ENCODE data around the gene ASF1B.

Gene ASF1B

GRCh38 chr19:14085309-14085995 is 50.9 kb downstream of the ASF1B start, which contains the start of gene C19orf67:
C19orf67 (minus strand) TSS chr19:14085783; CDS start chr19:14085627, 156 bp downstream.
- DNase-seq (ENCODE audit: low read depth), result no peak

GRCh38 chr19:14082675-14082960 is 53.8 kb downstream of the ASF1B start:
- no peak for DNase-seq (ENCODE audit: low read depth)

- no peak for DNase-seq (ENCODE audit: low read depth)
These were observed 54.4 kb downstream of the ASF1B start for GRCh38 chr19:14081797-14082674.

- DNase-seq (ENCODE audit: low read depth), result peak; percentile 99
These were observed 55.2 kb downstream of the ASF1B start for GRCh38 chr19:14080887-14081796.

- DNase-seq (ENCODE audit: low read depth), result no peak
These were observed 58.0 kb downstream of the ASF1B start for GRCh38 chr19:14078411-14078810.

- no peak for DNase-seq (ENCODE audit: low read depth)
These were observed 62.2 kb downstream of the ASF1B start for GRCh38 chr19:14073925-14074838.

GRCh38 chr19:14073261-14073924 is 63.0 kb downstream of the ASF1B start:
- DNase-seq (ENCODE audit: low read depth), result peak; percentile 76

GRCh38 chr19:14072535-14073260 is 63.7 kb downstream of the ASF1B start, which contains the start of gene MISP3:
MISP3 (plus strand) TSS chr19:14072786; CDS start chr19:14073310, 524 bp downstream.
- no peak for DNase-seq (ENCODE audit: low read depth)

GRCh38 chr19:14070268-14071050 is 65.9 kb downstream of the ASF1B start:
- DNase-seq (ENCODE audit: low read depth), result no peak

All from amniotic epithelial cell (primary cell).